ENCODE data around the gene MED28.
A peak's percentile ranks its signal among the peaks of the same experiment; 100 is the strongest.
"Not testable (repeated sequence)": the region's sequence is repeated elsewhere in the genome, so short reads cannot be mapped to it uniquely, and the experiment has no call there.

MED28 gene

GRCh38 chr4:17619416-17620105, 5.1 kb downstream of the MED28 start:
- DNase-seq, result no peak

DNA sequence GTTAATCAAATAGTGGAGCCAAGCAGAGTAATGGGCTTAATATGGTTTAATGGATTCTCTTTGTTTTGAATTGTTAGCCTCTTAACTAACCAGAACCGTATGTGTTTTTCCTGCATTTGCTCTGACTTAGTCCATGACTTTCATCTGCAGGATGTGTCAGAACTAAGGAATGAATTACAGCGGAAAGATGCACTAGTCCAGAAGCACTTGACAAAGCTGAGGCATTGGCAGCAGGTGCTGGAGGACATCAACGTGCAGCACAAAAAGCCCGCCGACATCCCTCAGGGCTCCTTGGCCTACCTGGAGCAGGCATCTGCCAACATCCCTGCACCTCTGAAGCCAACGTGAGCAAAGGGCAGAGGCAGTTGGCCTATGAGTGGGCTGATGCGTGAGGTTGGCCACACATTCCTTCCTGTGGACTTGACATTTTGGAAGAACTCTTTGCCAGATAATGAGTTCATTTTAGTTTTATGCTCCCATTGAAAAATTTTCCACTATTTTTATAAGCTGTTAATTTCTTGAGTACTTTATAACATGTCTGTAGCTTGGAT, 9.1 kb downstream of the MED28 start:
- DNase-seq, result no peak

DNA sequence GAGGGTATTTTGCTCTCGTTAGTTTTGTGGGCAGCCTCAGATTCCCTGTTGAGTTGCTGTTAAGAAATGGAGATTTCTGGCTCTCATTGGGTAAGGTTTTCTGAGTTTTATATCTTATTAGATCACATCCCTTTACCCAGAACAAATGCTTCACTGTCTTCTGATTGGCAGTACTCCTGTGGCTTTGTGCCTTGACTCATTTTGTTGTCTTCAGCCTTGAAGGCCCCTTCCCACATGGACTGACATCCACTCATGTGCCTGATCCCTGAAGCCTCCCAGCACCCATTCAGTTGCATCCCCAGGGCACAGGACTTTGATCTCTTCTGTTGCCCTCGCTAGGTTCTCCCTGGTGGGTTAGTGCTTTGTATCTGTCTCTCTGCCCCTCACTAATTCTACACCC, 10.4 kb downstream of the MED28 start:
- no peak for DNase-seq

- DNase-seq, result no peak
Measured at GRCh38 chr4:17630228-17630627, 15.8 kb downstream of the MED28 start.

- DNase-seq, result no peak
Measured at GRCh38 chr4:17633600-17633999, 19.2 kb downstream of the MED28 start.

- DNase-seq, result no peak
Measured at GRCh38 chr4:17635056-17635455, 20.6 kb downstream of the MED28 start.

DNA sequence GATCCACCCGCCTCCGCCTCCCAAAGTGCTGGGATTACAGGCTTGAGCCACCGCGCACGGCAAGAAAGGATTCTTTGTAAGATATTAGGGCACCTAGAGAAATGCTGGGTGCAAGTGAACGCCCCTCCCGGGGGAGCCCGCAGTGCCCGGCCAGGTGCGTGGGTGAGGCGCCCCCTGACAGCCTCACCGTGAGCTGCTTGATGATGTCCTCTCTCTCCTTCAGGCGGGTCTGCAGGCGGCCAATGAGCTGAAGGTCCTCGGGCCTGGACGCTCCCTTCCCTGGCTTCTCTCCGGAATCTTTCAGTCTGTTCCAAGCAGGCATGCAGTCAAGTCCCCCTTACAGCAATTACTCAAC, 21.9 kb downstream of the MED28 start:
- no peak for DNase-seq

DNA sequence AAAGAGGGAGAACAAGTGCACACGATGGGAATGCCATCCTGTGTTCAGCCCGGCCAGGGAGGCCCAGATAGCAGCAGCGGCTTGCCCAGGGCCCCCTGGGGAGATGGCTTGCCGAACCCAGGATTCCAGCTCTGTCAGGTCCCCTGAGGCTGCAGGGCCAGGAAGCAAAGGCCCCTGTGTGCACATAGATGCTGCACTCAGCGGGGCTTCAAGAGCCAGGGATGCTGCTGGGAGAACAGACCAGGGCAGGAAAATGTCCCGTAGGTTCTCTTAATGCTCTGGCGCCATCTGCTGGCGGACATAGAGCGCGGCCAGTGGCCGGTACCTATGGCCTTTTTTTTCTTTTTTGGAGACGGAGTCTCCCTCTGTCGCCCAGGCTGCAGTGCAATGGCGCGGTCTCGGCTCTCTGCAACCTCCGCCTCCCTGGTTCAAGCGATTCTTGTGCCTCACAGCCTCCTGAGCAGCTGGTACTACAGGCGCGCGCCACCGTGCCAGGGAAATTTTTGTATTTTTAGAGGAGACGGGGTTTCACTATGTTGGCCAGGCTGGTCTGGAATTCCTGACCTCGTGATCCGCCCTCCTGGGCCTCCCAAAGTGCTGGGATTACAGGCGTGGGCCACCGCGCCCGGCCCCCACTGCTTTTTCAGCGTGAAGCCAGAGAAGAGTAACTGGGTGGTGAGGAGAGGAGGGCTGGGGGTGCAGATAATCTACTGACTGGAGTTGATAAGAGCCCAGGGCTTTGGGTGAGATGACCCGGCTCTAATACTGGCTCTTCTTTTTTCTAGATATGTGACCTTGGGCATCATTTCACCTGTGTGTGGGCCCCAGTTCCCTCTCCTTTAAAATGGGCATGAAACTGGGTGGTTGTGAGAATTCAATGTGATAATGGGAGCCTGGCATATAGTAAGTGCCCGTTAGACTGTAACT, 22.5 kb downstream of the MED28 start:
- DNase-seq, result peak; percentile 73

- no peak for DNase-seq
Measured at GRCh38 chr4:17639136-17639535, 24.7 kb downstream of the MED28 start.

- DNase-seq, result no peak
Measured at GRCh38 chr4:17642398-17642783, 27.9 kb downstream of the MED28 start.

DNA sequence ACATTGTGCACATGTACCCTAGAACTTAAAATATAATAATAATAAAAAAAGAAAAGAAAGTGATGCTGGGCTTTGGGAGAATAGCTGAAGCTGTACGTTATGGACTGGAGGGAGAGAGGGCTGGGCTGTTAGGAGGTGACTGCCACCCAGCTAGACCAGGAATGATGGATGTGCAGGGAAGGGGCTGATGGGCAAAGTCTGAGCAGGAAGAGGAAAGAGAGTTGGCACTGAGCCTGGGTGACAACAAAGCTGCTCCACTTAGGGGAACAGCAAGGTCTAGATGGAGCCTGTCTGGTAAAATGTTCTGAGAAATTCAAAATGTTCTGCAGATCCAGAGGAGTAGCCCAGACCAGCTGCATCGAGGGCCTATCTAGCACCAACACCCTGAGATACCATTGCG, 32.3 kb downstream of the MED28 start:
- DNase-seq, result no peak

DNA sequence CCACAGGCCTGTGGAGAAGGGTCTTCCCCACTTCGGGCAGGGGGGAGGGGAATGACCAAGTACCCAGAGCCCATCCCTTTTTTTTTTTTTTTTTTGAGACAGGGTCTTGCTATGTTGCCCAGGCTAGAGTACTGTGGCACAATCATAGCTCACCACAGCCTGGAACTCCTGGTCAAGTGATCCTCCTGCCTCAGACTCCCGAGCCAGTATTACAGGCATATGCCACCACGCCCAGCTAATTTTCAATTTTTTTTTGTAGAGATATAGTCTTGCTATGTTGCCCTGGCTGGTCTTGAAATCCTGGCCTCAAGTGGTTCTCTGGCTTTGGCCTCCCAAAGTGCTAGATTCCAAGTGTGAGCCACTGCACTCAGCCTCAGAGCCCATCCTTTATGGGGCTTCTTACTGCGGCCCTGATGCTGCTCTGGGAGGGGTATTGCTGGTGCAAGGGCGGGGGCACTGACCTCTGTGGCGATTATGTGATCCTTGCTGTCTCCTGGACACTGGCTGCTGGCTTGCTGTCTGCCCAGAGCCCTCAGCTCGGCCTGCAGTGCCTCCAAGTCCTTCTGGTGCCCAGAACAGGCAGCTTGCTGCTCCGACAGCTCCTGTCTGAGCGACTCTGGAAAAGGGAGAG, 32.9 kb downstream of the MED28 start:
- DNase-seq, result no peak

DNA sequence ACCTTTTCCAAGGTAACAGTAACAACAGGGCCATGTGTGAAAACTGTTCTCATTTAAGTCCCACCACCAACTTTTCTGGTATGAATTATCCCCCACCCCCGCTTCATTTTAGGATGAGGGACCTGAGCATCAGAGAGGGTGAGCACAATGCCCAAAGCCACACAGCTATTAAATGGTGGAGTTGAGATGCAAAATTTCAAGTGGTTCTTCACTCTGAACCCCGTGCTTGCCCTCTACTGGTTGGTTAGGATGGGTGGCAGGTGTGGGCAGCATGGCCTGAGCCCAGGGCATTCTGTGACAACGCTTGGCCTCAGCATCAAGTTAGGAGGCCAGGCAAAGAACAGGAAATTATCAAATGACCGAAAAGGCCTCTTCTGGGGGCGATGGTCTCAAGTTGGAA, 33.5 kb downstream of the MED28 start:
- no peak for DNase-seq

GRCh38 chr4:17650406-17650805, 36.0 kb downstream of the MED28 start:
- no peak for DNase-seq

- DNase-seq, result no peak
Measured at GRCh38 chr4:17654701-17655100, 40.3 kb downstream of the MED28 start.

DNA sequence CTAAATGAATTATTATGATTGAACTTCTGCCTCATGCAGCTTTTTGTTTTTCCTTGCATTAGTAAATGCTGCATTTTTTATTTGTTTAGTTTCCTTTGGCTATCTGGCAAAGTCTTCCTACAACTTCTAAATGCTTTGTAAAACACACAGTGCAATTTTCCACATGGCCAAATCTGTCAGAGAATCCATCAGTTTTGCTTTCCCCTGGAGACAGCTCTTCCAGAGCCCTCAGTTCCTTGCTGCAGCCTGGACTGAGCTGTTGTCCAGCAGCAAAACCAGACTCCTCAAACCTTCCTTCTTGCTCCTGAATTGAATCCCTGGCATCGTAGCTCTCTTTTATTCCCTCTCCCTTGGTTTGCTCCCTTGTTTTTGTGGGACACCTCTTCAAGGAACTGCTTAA, 42.6 kb downstream of the MED28 start:
- no peak for DNase-seq

DNA sequence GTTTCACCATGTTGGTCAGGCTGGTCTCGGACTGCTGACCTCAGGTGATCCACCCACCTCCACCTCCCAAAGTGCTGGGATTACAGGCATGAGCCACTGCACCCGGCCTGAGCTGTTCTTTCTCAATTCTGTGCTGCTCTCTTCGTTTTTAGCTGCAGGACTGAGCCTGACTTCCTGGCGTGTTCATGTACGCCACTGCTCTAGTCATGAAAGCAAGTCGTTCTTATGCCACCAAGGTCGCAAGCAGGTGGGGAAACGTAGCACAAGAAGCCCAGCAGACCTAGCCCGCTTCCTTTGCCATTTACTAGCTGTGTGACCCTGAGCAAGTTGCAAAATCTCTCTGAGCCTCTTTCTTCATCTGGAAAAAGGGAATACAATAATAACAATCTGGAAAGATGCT, 43.4 kb downstream of the MED28 start:
- no peak for DNase-seq

DNA sequence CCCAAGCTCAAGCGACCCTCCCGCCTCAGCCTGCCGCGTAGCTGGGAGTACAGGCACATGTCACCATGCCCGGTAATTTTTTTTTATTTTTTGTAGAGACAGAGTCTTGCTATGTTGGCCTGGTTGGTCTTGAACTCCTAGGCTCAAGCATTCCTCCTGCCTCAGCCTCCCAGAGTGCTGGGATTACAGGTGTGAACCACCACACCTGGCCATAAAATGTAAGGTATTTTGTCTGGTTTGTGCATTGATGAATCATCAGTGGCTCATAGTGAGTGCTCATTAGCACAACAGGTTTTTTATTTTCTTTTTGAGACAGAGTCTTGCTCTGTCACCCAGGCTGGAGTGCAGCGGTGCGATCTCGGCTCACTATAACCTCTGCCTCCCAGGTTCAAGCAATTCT, 44.8 kb downstream of the MED28 start:
- not testable (repeated sequence) for DNase-seq

GRCh38 chr4:17662694-17663093, 48.3 kb downstream of the MED28 start:
- no peak for DNase-seq

- DNase-seq, result no peak
Measured at GRCh38 chr4:17664755-17665154, 50.3 kb downstream of the MED28 start.

DNA sequence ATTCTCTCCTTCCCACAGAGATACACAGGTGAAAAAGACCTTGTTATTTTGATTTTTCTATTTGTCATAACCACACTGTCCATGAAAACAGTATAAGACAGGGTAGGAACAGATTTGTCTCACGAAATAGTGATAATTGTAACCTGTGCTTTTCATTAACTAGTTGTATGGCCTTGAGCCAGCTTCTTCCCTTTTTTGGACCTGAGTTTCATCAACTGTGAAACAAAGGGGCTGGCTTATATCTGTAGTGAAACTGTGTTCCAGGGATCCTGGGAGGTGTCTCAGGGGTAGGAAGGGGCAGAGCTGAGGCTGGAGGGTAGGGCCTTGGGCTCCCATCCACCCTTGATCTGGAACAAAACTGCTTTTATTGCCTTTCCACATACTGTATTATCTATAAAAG, 50.9 kb downstream of the MED28 start:
- no peak for DNase-seq

- no peak for DNase-seq
Measured at GRCh38 chr4:17665852-17666251, 51.4 kb downstream of the MED28 start.

DNA sequence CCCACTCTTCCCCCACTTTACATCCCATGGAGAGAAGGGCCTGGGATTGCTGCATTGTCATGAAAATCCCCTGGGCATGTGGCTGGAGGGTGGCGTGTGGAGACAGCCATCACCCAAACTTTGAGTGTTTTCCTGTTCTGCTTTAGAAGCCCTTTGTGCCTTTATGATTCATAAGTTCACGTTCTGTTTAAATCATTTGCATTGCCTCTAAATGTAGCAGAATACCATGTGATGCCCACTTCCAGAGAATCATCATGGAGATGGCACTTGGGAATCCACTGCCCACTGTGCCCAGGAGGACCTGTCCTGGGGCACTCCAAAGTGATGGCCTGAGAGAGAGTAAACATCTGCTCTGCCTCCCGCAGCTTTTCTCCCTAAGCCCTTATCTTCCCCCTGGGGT, 52.8 kb downstream of the MED28 start:
- DNase-seq, result no peak
